Activated naive CD4-positive, alpha-beta T cell treated with anti-CD3 and anti-CD28 coated beads, Interleukin-2, amount 10 ng/mL, durations not matched to agents 7 days and 5 days (primary cell): ENCODE data around the gene ME3.

Experiments
- CTCF ChIA-PET: fragments of 350-600 bp; sonication (Branson Sonifier 250); formaldehyde crosslinking; loops from one replicate; lab custom pipeline; 2021; ENCODE audit warnings: antibody characterized with exemption; lab: Charles Lee
- DNase-seq: peaks from one replicate; pipeline ENCODE4 v3.0.0-alpha.2; 2020
- H3K27ac Mint-ChIP-seq: one replicate; pipeline ENCODE4 v1.8.0; 2021; ENCODE audit warnings: mild to moderate bottlenecking, moderate library complexity, mixed read lengths
- H3K27me3 Mint-ChIP-seq: one replicate; pipeline ENCODE4 v1.8.0; 2021; ENCODE audit warnings: mild to moderate bottlenecking, mixed read lengths
- H3K36me3 Mint-ChIP-seq: one replicate; pipeline ENCODE4 v1.8.0; 2021; ENCODE audit warnings: mixed read lengths
- H3K4me1 Mint-ChIP-seq: one replicate; pipeline ENCODE4 v1.8.0; 2021; ENCODE audit warnings: mixed read lengths
- H3K4me3 Mint-ChIP-seq: one replicate; pipeline ENCODE4 v1.8.0; 2021; ENCODE audit warnings: mild to moderate bottlenecking, moderate library complexity, mixed read lengths
- H3K9me3 Mint-ChIP-seq: one replicate; pipeline ENCODE4 v1.8.0; 2021; ENCODE audit warnings: mixed read lengths

The ME3 gene

DNA sequence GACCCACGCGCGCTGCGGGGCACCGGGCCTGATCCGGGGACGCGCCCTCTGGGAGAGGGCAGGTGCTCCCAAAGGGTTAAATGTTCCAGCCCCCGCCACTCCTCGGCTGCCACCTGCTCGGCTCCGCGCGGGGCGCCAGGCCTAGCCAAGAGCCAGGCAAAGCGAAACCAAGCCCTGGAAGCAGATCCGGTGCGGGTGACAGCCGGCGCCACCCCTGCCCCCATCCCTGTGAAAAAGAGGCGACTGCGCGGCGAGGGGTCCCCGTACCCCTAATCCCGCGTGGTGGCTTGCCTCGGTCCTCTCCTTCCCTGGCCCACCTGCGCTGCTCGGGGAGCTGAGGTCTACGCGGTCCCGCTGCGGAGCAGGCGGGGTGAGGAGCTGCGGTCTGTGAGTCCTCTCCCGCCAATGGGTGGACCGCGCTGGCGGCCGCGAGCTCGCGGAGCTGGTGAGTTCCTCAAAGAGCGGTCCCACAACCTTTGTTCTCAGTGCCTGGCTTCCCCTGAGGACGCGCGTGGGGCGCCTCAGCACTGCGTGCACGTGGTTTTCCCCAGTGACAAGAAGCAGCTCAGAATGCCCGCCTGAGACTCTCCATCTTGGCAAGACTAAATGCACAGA lies at the start of gene ME3:
ME3 (minus strand) TSS at position 610 of the 615 bp plus-strand sequence.
- Mint-ChIP-seq H3K4me1 (peaks cover 4% of the 10 kb centered on the region), H3K9me3 (no peaks in the 10 kb centered on the region), H3K27me3 (peaks cover 39% of the 10 kb centered on the region), H3K4me3 (peak within 1 kb of the TSS; percentile 69), H3K27ac (no peak within 1 kb of the TSS), H3K36me3 (no peaks in the 10 kb centered on the region)
- CTCF ChIA-PET = no interaction called here
- DNase-seq = peak; percentile 66

DNA sequence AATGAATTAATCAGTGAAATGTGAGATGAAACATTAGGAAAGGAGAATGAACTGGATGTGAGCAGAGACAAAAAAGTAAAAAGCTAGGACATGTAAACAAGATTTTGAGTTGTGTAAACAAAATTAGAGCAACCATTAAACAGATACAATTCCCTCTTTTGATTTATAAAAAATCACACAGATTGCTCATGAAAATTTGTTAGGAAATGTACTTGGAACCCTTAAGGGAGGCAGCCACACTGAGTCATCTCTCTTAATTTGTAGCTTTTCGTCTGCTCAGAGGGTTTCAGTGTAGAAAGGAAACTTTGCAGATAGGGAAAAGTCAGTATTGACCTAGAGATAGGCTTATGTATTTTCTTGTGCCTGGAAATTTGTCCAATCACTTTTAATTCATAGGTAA lies 49.6 kb upstream of the ME3 start:
- no peak overlapping the region for H3K27ac Mint-ChIP-seq
- CTCF ChIA-PET = no interaction called here
- peaks cover 4% of the 10 kb centered on the region for H3K27me3 Mint-ChIP-seq
- no peaks in the 10 kb centered on the region for H3K36me3 Mint-ChIP-seq
- H3K4me3 Mint-ChIP-seq = no peak overlapping the region
- H3K9me3 Mint-ChIP-seq = no peaks in the 10 kb centered on the region
- no peaks in the 10 kb centered on the region for H3K4me1 Mint-ChIP-seq
- no peak for DNase-seq

DNA sequence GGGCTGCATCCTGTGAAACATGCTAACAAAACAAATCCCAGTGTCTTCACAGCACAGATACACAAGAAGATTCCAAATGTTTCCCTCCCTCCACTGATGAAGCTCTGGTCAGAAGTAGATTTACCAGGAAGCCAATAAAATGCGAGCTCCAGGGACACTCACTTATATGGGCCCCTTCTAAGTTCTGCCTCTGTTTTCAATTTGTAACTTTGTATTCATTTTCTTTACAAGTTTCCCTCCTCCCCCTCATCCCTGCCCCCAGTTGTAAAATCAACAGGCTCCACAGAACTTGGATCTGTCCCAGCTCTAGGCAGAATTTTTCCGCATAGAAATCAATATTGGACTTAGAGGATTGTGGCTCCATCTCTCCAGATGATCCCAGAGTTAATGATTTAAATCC lies 48.1 kb upstream of the ME3 start:
- Mint-ChIP-seq H3K27me3 (peaks cover 4% of the 10 kb centered on the region), H3K36me3 (no peaks in the 10 kb centered on the region), H3K27ac (no peak overlapping the region), H3K9me3 (no peaks in the 10 kb centered on the region), H3K4me1 (no peaks in the 10 kb centered on the region), H3K4me3 (no peak overlapping the region)
- DNase-seq = no peak
- CTCF ChIA-PET = no interaction called here

DNA sequence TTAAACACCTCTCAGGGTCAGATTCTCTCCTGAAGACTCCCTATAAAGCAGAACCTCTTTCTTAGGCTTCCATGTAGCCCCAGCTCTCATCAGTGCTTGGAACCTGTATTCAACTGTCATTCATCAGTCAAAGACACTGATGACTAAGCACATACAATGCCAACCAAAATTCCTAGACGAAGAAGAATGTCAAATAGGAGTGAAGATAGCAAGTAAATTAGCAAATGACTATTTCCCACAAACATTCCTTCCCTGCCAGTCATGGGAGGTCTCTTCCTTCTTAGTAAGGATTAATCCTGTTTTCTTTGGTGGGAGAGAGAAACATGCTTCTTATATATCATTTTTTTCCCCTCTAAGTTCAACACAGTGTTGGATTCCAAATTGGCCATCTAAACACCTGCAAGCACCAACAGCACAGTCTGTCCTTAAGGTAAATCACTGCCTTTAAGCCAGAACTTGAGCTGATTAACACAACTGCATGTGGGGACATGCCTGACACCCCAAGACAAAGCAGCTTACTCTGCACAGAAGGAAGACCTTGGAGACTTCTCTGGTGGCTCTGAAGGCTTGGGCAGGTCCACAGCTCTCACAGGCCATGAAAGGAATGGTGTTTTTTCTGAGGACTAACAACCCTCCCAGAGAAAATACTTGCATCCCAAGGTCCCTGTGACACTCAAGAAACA lies 47.5 kb upstream of the ME3 start:
- H3K36me3 Mint-ChIP-seq = no peaks in the 10 kb centered on the region
- CTCF ChIA-PET = no interaction called here
- no peaks in the 10 kb centered on the region for H3K4me1 Mint-ChIP-seq
- peaks cover 4% of the 10 kb centered on the region for H3K27me3 Mint-ChIP-seq
- no peak for DNase-seq
- no peaks in the 10 kb centered on the region for H3K9me3 Mint-ChIP-seq
- H3K27ac Mint-ChIP-seq = no peak overlapping the region
- no peak overlapping the region for H3K4me3 Mint-ChIP-seq

DNA sequence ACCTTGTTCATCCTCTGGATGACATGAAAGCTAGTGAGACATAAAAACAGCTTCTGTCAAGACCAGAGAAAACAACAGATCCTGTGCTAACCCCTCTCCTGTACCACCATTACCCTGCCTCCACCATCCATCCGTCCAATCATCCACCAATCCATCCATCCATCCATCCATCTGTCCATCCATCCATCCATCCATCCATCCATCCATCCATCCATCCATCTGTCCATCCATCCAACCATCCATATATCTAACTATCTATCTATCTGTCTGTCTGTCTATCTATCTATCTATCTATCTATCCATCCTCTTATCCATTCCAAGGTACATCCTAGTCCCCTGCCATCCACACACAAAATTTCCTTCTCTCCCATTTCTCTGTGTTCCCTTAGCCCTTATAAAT lies 46.6 kb upstream of the ME3 start:
- no peak overlapping the region for H3K27ac Mint-ChIP-seq
- CTCF ChIA-PET = no interaction called here

DNA sequence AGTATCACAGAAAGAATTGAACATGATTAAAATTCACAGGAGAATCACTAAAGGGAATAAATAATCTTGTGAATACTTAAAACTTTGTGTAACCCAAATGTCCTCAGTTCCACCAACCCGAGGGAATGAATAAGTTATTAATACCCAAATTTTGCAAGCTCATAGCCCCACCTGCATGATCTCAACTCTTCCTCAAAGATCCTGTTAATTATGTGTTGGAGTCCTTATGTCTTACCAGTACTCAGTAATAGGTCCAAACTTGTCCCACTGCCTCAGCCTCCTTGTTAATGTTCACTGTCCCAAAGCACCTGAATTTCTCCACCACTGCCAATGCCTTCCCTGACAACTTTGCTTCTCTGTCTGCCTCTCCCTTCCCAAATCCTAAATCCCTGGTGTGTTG lies 46.1 kb upstream of the ME3 start:
- Mint-ChIP-seq H3K4me3 (no peak overlapping the region), H3K4me1 (no peaks in the 10 kb centered on the region), H3K27ac (no peak overlapping the region), H3K36me3 (no peaks in the 10 kb centered on the region), H3K9me3 (no peaks in the 10 kb centered on the region), H3K27me3 (peaks cover 4% of the 10 kb centered on the region)
- no peak for DNase-seq
- CTCF ChIA-PET = no interaction called here

More for the DNA sequence above, 46.6 kb upstream of the ME3 start:
- H3K4me1 Mint-ChIP-seq = no peaks in the 10 kb centered on the region
- no peaks in the 10 kb centered on the region for H3K9me3 Mint-ChIP-seq
- no peaks in the 10 kb centered on the region for H3K36me3 Mint-ChIP-seq
- H3K27me3 Mint-ChIP-seq = peaks cover 4% of the 10 kb centered on the region
- no peak for DNase-seq
- no peak overlapping the region for H3K4me3 Mint-ChIP-seq

DNA sequence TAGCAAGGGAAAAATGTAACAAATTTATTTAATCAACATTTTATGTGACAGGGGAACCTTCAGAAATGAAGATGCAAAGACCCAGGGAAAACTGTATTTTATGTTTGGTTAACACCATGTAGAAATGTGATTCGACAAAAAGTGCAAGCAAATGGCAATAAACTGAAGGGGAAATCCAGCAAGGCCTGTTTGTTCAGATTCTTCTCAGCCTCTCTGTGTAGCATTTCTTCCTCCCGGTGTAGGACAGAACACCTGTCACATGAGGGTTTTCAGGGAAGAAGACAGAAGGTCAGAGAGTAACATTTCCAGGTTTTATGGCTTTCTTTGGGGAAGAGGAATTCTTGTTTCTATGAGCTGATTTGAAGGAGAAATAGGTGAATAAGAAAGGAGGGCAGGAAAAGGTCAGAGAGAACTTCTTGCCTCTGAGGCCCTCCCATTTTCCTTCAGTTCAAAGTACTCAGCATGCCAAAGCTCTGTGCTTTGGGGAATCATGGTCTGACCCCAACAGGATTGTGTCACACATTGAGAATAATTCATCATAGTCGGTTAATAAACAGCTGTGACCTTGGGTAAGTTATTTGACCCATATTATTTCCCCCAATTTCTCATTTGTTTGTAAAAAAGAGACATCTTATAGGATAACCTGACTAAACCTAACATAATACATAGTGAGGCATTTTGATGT lies 45.5 kb upstream of the ME3 start:
- Mint-ChIP-seq H3K27ac (no peak overlapping the region), H3K9me3 (no peaks in the 10 kb centered on the region), H3K4me1 (no peaks in the 10 kb centered on the region), H3K36me3 (no peaks in the 10 kb centered on the region), H3K4me3 (no peak overlapping the region), H3K27me3 (peaks cover 4% of the 10 kb centered on the region)
- CTCF ChIA-PET = no interaction called here
- DNase-seq = no peak

DNA sequence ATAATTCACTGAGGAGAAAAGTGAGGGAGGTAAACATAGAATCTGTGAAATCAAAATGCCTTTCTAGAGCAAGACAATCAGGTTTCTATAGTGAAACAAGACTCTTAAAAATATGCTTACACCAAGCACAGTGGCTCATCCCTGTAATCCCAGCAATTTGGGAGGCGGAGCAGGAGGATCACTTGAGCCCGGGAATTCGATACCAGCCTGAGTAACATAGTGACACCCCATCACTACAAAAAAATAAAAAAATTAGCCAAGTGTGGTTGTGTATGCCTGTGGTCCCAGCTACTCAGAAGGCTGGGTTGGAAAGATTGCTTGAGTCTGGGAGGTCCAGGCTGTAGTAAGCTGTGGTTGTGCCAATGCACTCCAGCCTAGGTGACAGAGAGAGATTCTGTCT lies 43.2 kb upstream of the ME3 start:
- H3K36me3 Mint-ChIP-seq = no peaks in the 10 kb centered on the region
- no peaks in the 10 kb centered on the region for H3K9me3 Mint-ChIP-seq
- H3K4me3 Mint-ChIP-seq = no peak overlapping the region
- no peak for DNase-seq
- H3K27ac Mint-ChIP-seq = no peak overlapping the region
- H3K27me3 Mint-ChIP-seq = no peaks in the 10 kb centered on the region
- CTCF ChIA-PET = interaction anchor here (1.0 kb wide), 1 partner anchor 82 kb away, joined by 3 read pairs; no protein-coding TSS in a partner anchor
- H3K4me1 Mint-ChIP-seq = no peaks in the 10 kb centered on the region

DNA sequence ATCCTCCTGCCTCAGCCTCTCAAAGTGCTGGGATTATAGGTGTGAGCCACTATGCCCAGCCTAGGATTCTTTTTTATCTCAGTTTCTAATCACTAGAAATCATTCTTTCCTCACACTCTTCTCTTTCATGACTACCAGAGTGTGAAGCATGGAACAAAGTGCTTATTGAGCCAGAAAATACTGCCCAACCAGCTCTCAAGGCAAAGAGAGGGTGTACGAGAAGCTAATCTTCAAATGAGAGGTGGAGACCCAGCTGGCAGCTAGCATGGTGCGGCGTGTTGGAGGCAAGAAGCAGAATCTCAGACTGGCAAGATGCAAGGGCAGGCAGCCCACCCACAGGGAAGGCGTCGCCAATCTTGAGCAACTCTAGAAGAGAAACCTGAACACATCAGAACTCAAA lies 41.1 kb upstream of the ME3 start:
- H3K4me1 Mint-ChIP-seq = no peaks in the 10 kb centered on the region
- no peaks in the 10 kb centered on the region for H3K27me3 Mint-ChIP-seq
- CTCF ChIA-PET = no interaction called here
- no peaks in the 10 kb centered on the region for H3K36me3 Mint-ChIP-seq
- no peak for DNase-seq
- no peak overlapping the region for H3K27ac Mint-ChIP-seq
- no peak overlapping the region for H3K4me3 Mint-ChIP-seq
- H3K9me3 Mint-ChIP-seq = no peaks in the 10 kb centered on the region

DNA sequence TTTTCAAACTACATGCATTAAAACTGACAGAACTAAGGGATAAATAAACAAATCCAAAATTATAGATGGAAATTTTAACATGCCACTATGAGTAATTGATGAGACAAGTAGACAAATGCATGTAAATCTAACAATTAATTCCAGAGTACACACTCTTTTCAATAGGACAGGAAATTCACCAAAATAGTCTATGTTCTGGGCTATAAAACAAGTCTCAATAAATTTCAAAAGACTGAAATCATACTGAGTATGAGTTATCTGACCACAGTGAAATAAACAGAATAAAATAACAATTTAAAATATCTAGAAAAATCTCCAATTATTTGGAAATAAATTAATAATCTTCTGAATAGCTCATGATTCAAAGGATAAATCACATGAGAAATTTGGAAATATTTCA lies 38.5 kb upstream of the ME3 start:
- Mint-ChIP-seq H3K4me1 (no peaks in the 10 kb centered on the region), H3K27me3 (no peaks in the 10 kb centered on the region), H3K36me3 (no peaks in the 10 kb centered on the region), H3K27ac (no peak overlapping the region), H3K9me3 (no peaks in the 10 kb centered on the region), H3K4me3 (no peak overlapping the region)
- CTCF ChIA-PET = no interaction called here
- DNase-seq = no peak

DNA sequence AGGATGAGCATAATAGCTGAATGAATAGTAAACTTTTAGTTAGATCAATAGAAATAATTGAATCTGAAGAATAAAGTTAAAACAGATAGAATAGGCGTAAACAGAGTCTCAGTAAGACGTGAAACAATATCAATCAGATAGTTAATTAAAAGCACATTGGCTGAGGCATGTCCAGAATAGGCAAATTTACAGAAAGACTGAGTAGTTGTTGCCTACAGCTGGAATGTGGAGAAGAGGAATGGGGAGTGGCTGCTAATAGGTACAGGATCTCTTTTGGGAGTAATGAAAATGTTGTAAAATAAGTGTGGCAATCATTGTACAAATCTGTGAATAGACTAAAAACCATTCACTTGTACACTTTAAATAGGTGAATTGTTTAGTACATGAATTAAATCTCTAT lies 36.3 kb upstream of the ME3 start:
- Mint-ChIP-seq H3K27ac (no peak overlapping the region), H3K4me1 (no peaks in the 10 kb centered on the region), H3K36me3 (no peaks in the 10 kb centered on the region), H3K4me3 (no peak overlapping the region), H3K9me3 (no peaks in the 10 kb centered on the region), H3K27me3 (no peaks in the 10 kb centered on the region)
- CTCF ChIA-PET = no interaction called here
- DNase-seq = no peak

DNA sequence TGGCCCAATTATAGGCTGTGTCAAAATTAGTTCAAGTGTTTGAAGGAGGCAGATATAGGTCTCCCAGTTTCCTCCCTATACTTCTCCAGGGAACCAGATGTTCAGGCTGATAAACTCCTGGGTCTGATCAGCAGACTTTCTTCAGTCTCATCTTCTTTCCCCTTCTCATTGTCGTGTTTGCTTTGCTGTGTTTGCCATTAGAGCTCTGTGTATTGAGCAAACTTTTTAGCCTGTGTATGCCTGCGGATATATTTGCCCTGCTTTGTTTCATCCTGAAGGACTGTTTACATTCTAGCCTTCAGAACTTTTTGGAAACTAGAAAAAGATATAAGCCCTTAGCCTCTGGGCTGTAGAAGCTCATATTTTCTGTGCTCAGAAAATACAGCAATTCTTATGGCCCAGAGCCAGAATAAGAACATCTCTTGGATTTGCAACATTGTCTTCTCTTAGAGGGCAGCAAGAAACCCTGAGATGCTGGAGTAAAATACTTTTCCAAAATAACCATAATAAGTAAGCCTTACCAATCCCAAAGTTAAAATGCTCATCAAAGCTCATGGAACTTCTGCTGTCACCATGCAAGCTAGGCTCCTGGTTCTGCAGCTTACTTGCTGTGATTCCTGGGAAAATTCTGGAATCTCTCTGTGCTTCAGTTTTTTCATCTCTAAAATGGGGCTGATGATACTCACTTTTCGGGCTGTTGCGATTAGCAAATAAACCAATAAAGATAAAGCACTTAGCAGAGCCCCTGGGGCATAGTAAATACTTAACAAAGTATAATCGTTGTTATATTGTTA lies 34.1 kb upstream of the ME3 start:
- Mint-ChIP-seq H3K4me3 (no peak overlapping the region), H3K4me1 (no peaks in the 10 kb centered on the region), H3K27me3 (no peaks in the 10 kb centered on the region), H3K27ac (no peak overlapping the region), H3K36me3 (no peaks in the 10 kb centered on the region), H3K9me3 (no peaks in the 10 kb centered on the region)
- DNase-seq = no peak
- CTCF ChIA-PET = interaction anchor here (1.2 kb wide), 1 partner anchor 253 kb away, joined by 3 read pairs; no protein-coding TSS in a partner anchor

DNA sequence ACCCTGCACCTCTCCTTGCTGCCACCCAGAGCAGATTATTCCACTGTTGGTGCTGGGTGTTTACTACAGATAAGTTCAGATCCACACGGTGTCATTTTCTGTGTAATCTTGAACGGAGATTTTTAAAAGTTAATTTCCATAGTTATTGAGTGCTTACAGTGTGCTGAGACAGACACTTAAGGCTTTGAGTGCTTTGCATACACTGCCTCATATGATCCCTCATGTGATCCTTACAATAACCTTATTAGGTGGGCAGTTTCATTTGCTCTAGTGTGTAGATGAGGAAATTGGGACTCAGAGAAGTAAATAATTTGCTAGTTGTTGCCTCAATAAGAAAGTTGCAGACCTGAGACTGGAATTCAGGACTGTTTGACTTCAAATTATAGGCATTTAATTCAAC lies 32.3 kb upstream of the ME3 start:
- Mint-ChIP-seq H3K27ac (no peak overlapping the region), H3K9me3 (no peaks in the 10 kb centered on the region), H3K4me1 (no peaks in the 10 kb centered on the region), H3K36me3 (no peaks in the 10 kb centered on the region), H3K4me3 (no peak overlapping the region), H3K27me3 (no peaks in the 10 kb centered on the region)
- no peak for DNase-seq
- CTCF ChIA-PET = no interaction called here

DNA sequence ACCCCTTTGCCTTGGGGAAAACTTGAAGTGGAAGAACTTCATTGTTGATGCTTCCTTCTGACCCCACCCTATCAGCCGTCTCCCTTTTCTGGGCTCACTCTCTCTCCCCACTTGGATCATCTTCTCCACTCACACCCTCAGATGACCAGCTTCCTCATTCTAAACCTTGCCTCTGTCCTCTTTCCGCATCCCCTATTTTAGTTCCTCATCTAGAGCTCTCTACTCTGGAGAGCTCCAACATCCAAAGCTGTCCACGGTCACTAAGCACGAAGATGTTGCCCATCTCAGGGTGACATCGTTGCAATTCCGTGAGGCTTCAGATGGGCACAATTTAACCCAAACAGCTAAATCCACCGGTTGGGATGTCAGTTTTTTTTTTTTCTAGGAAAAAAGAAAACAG lies 31.6 kb upstream of the ME3 start:
- Mint-ChIP-seq H3K4me3 (no peak overlapping the region), H3K27me3 (no peaks in the 10 kb centered on the region), H3K27ac (no peak overlapping the region), H3K36me3 (no peaks in the 10 kb centered on the region), H3K4me1 (no peaks in the 10 kb centered on the region), H3K9me3 (no peaks in the 10 kb centered on the region)
- no peak for DNase-seq
- CTCF ChIA-PET = interaction anchor here (0.6 kb wide), 1 partner anchor 1370 kb away, joined by 3 read pairs; no protein-coding TSS in a partner anchor
